Right lobe of liver (tissue), 6 donors: ENCODE data around the gene KIAA1671. TPM values are rescaled to one million over a fixed set of nuclear protein-coding genes. Genes with fewer than 3 reads are reported as not detected.
A peak's percentile ranks its signal among the peaks of the same experiment; 100 is the strongest.

Source experiments
- ATAC-seq, 4 donors: fragments of 200-7000 bp; cut with Tn5 transposase; one replicate each; pipeline ENCODE4 v1.9.1; 2020; ENCODE audit warnings: mild to moderate bottlenecking in 4 of 4, moderate library complexity in 4 of 4
- DNase-seq, 3 donors: peaks; one replicate each; pipeline ENCODE4 v3.0.0-alpha.2; 2020
- H3K27ac ChIP-seq, 3 donors: fragments of 200-600 bp; one replicate each; pipeline ENCODE4 v1.8.0; 2022
- H3K27me3 ChIP-seq, 2 donors: fragments of 200-600 bp; one replicate each; pipeline ENCODE4 v1.8.0; 2022
- H3K36me3 ChIP-seq, 4 donors: fragments of 200-600 bp; sonication (generic) in 1 of 4; one replicate each; pipeline versions ENCODE4 v1.5.1 to v1.8.0; 2017 to 2022; ENCODE audit warnings: control low read depth in 1 of 4
- H3K4me1 ChIP-seq, 4 donors: fragments of 200-600 bp; sonication (generic) in 1 of 4; one replicate each; pipeline versions ENCODE4 v1.5.1 to v1.8.0; 2017 to 2022; ENCODE audit warnings: control low read depth in 1 of 4
- H3K4me3 ChIP-seq, 3 donors: fragments of 200-600 bp; one replicate each; pipeline ENCODE4 v1.8.0; 2022
- H3K9me3 ChIP-seq, 4 donors: fragments of 200-600 bp; sonication (generic) in 1 of 4; one replicate each; pipeline versions ENCODE4 v1.5.1 to v1.8.0; 2017 to 2022; ENCODE audit warnings: control low read depth in 1 of 4
- CTCF ChIP-seq, 4 donors: fragments of 200-600 bp in 3 of 4; fragments of 450-650 bp in 1 of 4; IDR thresholded peaks; one replicate each; pipeline versions ENCODE4 v1.5.1 to v1.8.0; 2016 to 2022; ENCODE audit warnings: antibody characterized with exemption in 4 of 4, mild to moderate bottlenecking in 2 of 4
- POLR2A ChIP-seq: fragments of 450-650 bp; IDR thresholded peaks from one replicate; pipeline ENCODE4 v1.6.1; 2017; ENCODE audit warnings: antibody characterized with exemption, mild to moderate bottlenecking
- WGBS: methylation state at CpG from one replicate; pipeline ENCODE4 v1.1.6; 2018; ENCODE audit warnings: low coverage, low lambda C conversion rate; ENCODE audit not compliant: insufficient coverage; ENCODE audit errors: missing lambda C conversion rate; 5-methylcytosine and 5-hydroxymethylcytosine counted together
- intact Hi-C, 2 donors: fragments of 100-400 bp; cut with DNase I; formaldehyde crosslinking; loops; one replicate each; pipeline versions ENCODE4 v1.11.2 to v1.14.1; 2022
- total RNA-seq, 6 experiments: library from RNA; depleted of rRNA in 2 of 6; stranded (reverse); fragments of >200 nt in 2 of 6; fragmentation: NEBNext Ultra II Directional in 3 of 6; extraction: Animal tissue kit (Norgen Biotek cat#: 25700) in 3 of 6; gene quantifications; one replicate each; pipeline versions ENCODE4 v1.1.0 to v1.2.4, GENCODE V29; 2016 to 2023
- donor health status: DM: no; HTN: yes; CAD: no.
- donor health status: DM: no; HTN: no; CAD: no.
- donor health status: DM: no; HTN: no; CAD: no.
- donor health status: DM: no; HTN: yes; CAD: no.
- donor health status: DM: no; HTN: yes; CAD: no.

The KIAA1671 gene
- total RNA-seq, 6 experiments from 2014 or later = 31.1 to 56.6 (median 39.2) TPM

GRCh38 chr22:25147642-25147928 is 195.1 kb downstream of the KIAA1671 start:
- no peak overlapping the region for H3K27ac ChIP-seq
- H3K9me3 ChIP-seq = no peaks in the 10 kb centered on the region
- DNase-seq (no peak), ATAC-seq (no peak)
- 55% methylated on average over 2 of the region's 2 CpGs for WGBS
- no peaks in the 10 kb centered on the region for H3K27me3 ChIP-seq
- H3K4me1 ChIP-seq = peaks cover 0 to 23% (median 6%) of the 10 kb centered on the region in 4 donors
- intact Hi-C loops = no loop called here
- H3K36me3 ChIP-seq = no peaks in the 10 kb centered on the region
- no peak for TF ChIP-seq POLR2A
- TF ChIP-seq CTCF (IDR thresholded peaks at IDR 0.05) = no peak
- H3K4me3 ChIP-seq = no peak overlapping the region

DNA sequence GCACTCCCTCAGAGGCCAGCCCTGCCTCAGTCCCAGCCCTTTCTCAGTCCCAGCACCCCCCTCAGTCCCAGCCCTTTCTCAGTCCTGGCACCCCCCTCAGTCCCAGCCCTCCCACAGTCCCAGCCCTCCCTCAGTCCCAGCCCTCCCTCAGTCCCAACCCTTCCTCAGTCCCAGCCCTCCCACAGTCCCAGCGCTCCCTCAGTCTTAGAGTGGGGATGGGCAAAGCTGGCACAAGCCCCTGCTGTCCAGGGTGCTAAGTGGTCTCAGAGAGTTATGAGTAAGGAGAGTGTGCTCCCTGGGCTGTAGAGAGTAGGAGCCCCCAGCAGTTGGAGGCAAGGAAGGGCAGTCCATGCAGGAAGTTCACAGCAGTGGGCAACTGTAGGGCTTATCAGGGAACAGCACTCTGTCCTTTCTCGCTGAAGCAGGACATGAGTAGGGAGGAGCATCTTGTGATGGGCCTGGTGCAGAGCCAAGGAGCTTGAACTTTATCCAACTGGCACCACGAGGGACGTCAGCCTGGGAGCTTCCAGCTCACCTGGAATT is 195.7 kb downstream of the KIAA1671 start:
- peak overlapping the region in 1 of 3 donors; percentile 20 for H3K27ac ChIP-seq
- peak; percentile 85 to 93 (median 86) for ATAC-seq
- H3K27me3 ChIP-seq = no peaks in the 10 kb centered on the region
- no peaks in the 10 kb centered on the region for H3K9me3 ChIP-seq
- no peak overlapping the region for H3K4me3 ChIP-seq
- peak; percentile 60 to 88 (median 84) for DNase-seq
- peaks cover 0 to 23% (median 6%) of the 10 kb centered on the region in 4 donors for H3K4me1 ChIP-seq
- H3K36me3 ChIP-seq = no peaks in the 10 kb centered on the region
- intact Hi-C loops = no loop called here
- TF ChIP-seq POLR2A (no peak), CTCF (IDR thresholded peaks at IDR 0.05) (no peak)
- 21% methylated on average over 4 of the region's 4 CpGs for WGBS

DNA sequence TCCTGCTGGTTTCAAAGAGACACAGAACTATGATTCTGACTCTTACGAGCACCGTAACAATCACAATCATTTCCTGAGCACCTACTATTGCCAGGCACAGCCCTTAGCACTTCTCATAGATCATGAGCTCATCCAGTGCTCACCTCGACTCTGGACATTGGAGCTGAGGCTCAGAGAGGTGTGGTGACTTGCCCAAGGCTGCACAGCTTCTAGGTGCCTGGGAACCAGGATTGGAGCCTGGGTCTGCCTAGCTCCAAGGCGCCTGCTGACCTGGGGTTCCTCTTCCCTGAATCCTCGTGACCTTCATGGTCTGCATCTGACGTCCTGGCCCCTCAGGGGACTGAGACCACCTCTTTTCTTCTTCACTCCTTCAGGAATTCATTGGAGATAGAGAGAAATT is 196.5 kb downstream of the KIAA1671 start:
- no peak for DNase-seq
- Histone ChIP-seq H3K9me3 (no peaks in the 10 kb centered on the region), H3K36me3 (no peaks in the 10 kb centered on the region), H3K27me3 (no peaks in the 10 kb centered on the region), H3K27ac (peak overlapping the region in 1 of 3 donors; percentile 1), H3K4me1 (peaks cover 0 to 23% (median 9%) of the 10 kb centered on the region in 4 donors), H3K4me3 (no peak overlapping the region)
- intact Hi-C loops = no loop called here
- ATAC-seq = no peak
- TF ChIP-seq POLR2A (no peak), CTCF (IDR thresholded peaks at IDR 0.05) (no peak)
- WGBS = 74% methylated on average over 4 of the region's 6 CpGs

GRCh38 chr22:25153961-25154666 is 201.6 kb downstream of the KIAA1671 start:
- peaks cover 0 to 19% (median 10%) of the 10 kb centered on the region in 4 donors for H3K4me1 ChIP-seq
- peak overlapping the region in 2 of 3 donors; percentile 13 to 57 for H3K27ac ChIP-seq
- intact Hi-C loops = no loop called here
- no peaks in the 10 kb centered on the region for H3K9me3 ChIP-seq
- no peak overlapping the region for H3K4me3 ChIP-seq
- TF ChIP-seq POLR2A (no peak), CTCF (IDR thresholded peaks at IDR 0.05) (no peak)
- H3K36me3 ChIP-seq = no peaks in the 10 kb centered on the region
- WGBS = 36% methylated on average over 3 of the region's 8 CpGs
- ATAC-seq (peak; percentile 90 to 94 (median 92)), DNase-seq (peak; percentile 67 to 86 (median 72))
- H3K27me3 ChIP-seq = no peaks in the 10 kb centered on the region
